Neuronal stem cell (in vitro differentiated cells): ENCODE measurements around the gene USF2.

Experiments
- DNase-seq: peaks from one replicate; pipeline ENCODE4 v3.0.0-alpha.2; 2013; ENCODE audit warnings: low spot score
- H2AFZ ChIP-seq: one replicate; pipeline ENCODE4 v1.6.1; 2013; ENCODE audit warnings: mild to moderate bottlenecking, low read length, inconsistent platforms
- H2AK5ac ChIP-seq: 2 replicates; pipeline ENCODE4 v1.6.1; 2013; ENCODE audit warnings: low read depth, mild to moderate bottlenecking, inconsistent platforms, low read length, moderate library complexity, mixed read lengths
- H2BK120ac ChIP-seq: 2 replicates; pipeline ENCODE4 v1.6.1; 2013; ENCODE audit warnings: low read depth, mild to moderate bottlenecking, inconsistent platforms, low read length, moderate library complexity, mixed read lengths
- H2BK12ac ChIP-seq: one replicate; pipeline ENCODE4 v1.6.1; 2013; ENCODE audit warnings: low read length, inconsistent platforms
- H2BK15ac ChIP-seq: 2 replicates; pipeline ENCODE4 v1.6.1; 2013; ENCODE audit warnings: mild to moderate bottlenecking, low read length, inconsistent platforms, mixed read lengths
- H2BK5ac ChIP-seq: one replicate; pipeline ENCODE4 v1.6.1; 2013; ENCODE audit warnings: inconsistent platforms, mild to moderate bottlenecking, low read length, moderate library complexity
- H3K14ac ChIP-seq: one replicate; pipeline ENCODE4 v1.6.1; 2013; ENCODE audit warnings: low read length, inconsistent platforms
- H3K18ac ChIP-seq: 2 replicates; pipeline ENCODE4 v1.6.1; 2013; ENCODE audit warnings: low read length, inconsistent platforms
- H3K23ac ChIP-seq: 2 replicates; pipeline ENCODE4 v1.6.1; 2013; ENCODE audit warnings: low read depth, mild to moderate bottlenecking, mixed read lengths, low read length, inconsistent platforms; ENCODE audit not compliant: poor library complexity
- H3K27ac ChIP-seq: replicated peaks from 3 replicates; pipeline ENCODE4 v1.5.1; 2013; ENCODE audit warnings: low read length, inconsistent platforms
- H3K27me3 ChIP-seq, 3 experiments: 2 replicates each; pipeline ENCODE4 v1.6.1; 2013; ENCODE audit warnings: low read length in 3 of 3, mild to moderate bottlenecking in 2 of 3, inconsistent platforms in 1 of 3, low read depth in 1 of 3, mixed read lengths in 1 of 3, moderate library complexity in 1 of 3; ENCODE audit not compliant: control insufficient read depth in 3 of 3, insufficient read depth in 3 of 3
- H3K36me3 ChIP-seq, 2 donors: replicated peaks in 1 of 2; 2 replicates each; pipeline ENCODE4 v1.6.1; 2013; ENCODE audit warnings: low read length in 2 of 2; ENCODE audit not compliant: control insufficient read depth in 2 of 2, insufficient read depth in 2 of 2
- H3K4ac ChIP-seq: 2 replicates; pipeline ENCODE4 v1.6.1; 2013; ENCODE audit warnings: inconsistent platforms, mild to moderate bottlenecking, low read length, moderate library complexity
- H3K4me1 ChIP-seq, 2 donors: 1 replicate in 1 of 2; 2 replicates in 1 of 2; pipeline ENCODE4 v1.6.1; 2013; ENCODE audit warnings: low read length in 2 of 2, low read depth in 1 of 2; ENCODE audit not compliant: control insufficient read depth in 2 of 2, insufficient read depth in 1 of 2
- H3K4me2 ChIP-seq: one replicate; pipeline ENCODE4 v1.6.1; 2013; ENCODE audit warnings: mild to moderate bottlenecking, low read length, inconsistent platforms; ENCODE audit not compliant: insufficient read depth, poor library complexity, severe bottlenecking
- H3K4me3 ChIP-seq, 2 donors: 2 replicates each; pipeline ENCODE4 v1.5.1; 2013; ENCODE audit warnings: low read length in 2 of 2, mild to moderate bottlenecking in 2 of 2, inconsistent platforms in 1 of 2, moderate library complexity in 1 of 2
- H3K79me1 ChIP-seq: one replicate; pipeline ENCODE4 v1.6.1; 2013; ENCODE audit warnings: low read depth, mild to moderate bottlenecking, inconsistent platforms, low read length, moderate library complexity
- H3K9ac ChIP-seq: one replicate; pipeline ENCODE4 v1.6.1; 2013; ENCODE audit warnings: mild to moderate bottlenecking, low read depth, low read length, inconsistent platforms; ENCODE audit not compliant: poor library complexity
- H3K9me3 ChIP-seq, 2 donors: replicated peaks in 1 of 2; 2 replicates each; pipeline versions ENCODE3 to v1.6.1; 2013; ENCODE audit warnings: low read length in 2 of 2, mild to moderate bottlenecking in 2 of 2, inconsistent platforms in 1 of 2, low read depth in 1 of 2, mixed read lengths in 1 of 2, moderate library complexity in 1 of 2; ENCODE audit not compliant: control insufficient read depth in 2 of 2, insufficient read depth in 1 of 2
- H4K8ac ChIP-seq: one replicate; pipeline ENCODE4 v1.6.1; 2013; ENCODE audit warnings: low read depth, mild to moderate bottlenecking, inconsistent platforms, low read length, moderate library complexity
- H4K91ac ChIP-seq: one replicate; pipeline ENCODE4 v1.6.1; 2013; ENCODE audit warnings: low read length, low read depth, mild to moderate bottlenecking, inconsistent platforms; ENCODE audit not compliant: poor library complexity
- WGBS, 2 donors: extraction: QIAGEN DNeasy Blood & Tissue Kit; methylation state at CpG; one replicate each; pipeline ENCODE4 v1.1.7; 2013; ENCODE audit warnings: missing lambda C conversion rate in 2 of 2, mixed read lengths in 1 of 2; ENCODE audit not compliant: insufficient read length in 2 of 2, insufficient replicate concordance in 1 of 2; ENCODE audit errors: extremely low coverage in 2 of 2; 5-methylcytosine and 5-hydroxymethylcytosine counted together

The USF2 gene

GRCh38 chr19:35224681-35225571 lies 43.8 kb upstream of the USF2 start:
- DNase-seq: no peak
- H3K4ac ChIP-seq: no peak overlapping the region
- no CpG with 5 or more reads among the region's 41 CpGs for WGBS, 2 donors
- no peak overlapping the region for H3K27ac ChIP-seq
- H3K79me1 ChIP-seq: no peaks in the 10 kb centered on the region
- no peak overlapping the region for H3K4me2 ChIP-seq
- H2AFZ ChIP-seq: no peak overlapping the region
- H2BK12ac ChIP-seq: no peak overlapping the region
- H3K27me3 ChIP-seq: peaks cover 0 to 3% (median 0%) of the 10 kb centered on the region in 3 experiments
- no peak overlapping the region for H3K9ac ChIP-seq
- peak overlapping the region; percentile 71 for H3K18ac ChIP-seq
- H3K9me3 ChIP-seq: no peaks in the 10 kb centered on the region
- H3K23ac ChIP-seq: peak overlapping the region; percentile 10
- no peak overlapping the region for H3K4me3 ChIP-seq
- H2BK120ac ChIP-seq: no peak overlapping the region
- no peak overlapping the region for H4K91ac ChIP-seq
- H2AK5ac ChIP-seq: peak overlapping the region; percentile 86
- H4K8ac ChIP-seq: no peak overlapping the region
- no peaks in the 10 kb centered on the region for H3K36me3 ChIP-seq
- H2BK5ac ChIP-seq: no peak overlapping the region
- H3K14ac ChIP-seq: no peak overlapping the region
- no peaks in the 10 kb centered on the region for H3K4me1 ChIP-seq
- peak overlapping the region; percentile 90 for H2BK15ac ChIP-seq

- no peak overlapping the region for H2BK5ac ChIP-seq
- H3K9me3 ChIP-seq: no peaks in the 10 kb centered on the region
- H4K8ac ChIP-seq: no peak overlapping the region
- H4K91ac ChIP-seq: no peak overlapping the region
- H3K23ac ChIP-seq: no peak overlapping the region
- no peak overlapping the region for H2BK12ac ChIP-seq
- H3K27ac ChIP-seq: no peak overlapping the region
- no peak overlapping the region for H3K9ac ChIP-seq
- H3K36me3 ChIP-seq: no peaks in the 10 kb centered on the region
- no peak overlapping the region for H3K14ac ChIP-seq
- no peak overlapping the region for H3K18ac ChIP-seq
- H3K79me1 ChIP-seq: no peaks in the 10 kb centered on the region
- no CpG with 5 or more reads among the region's 6 CpGs for WGBS, 2 donors
- H2BK15ac ChIP-seq: no peak overlapping the region
- H2AFZ ChIP-seq: no peak overlapping the region
- H3K4ac ChIP-seq: no peak overlapping the region
- DNase-seq: no peak
- H3K4me2 ChIP-seq: no peak overlapping the region
- no peak overlapping the region for H2BK120ac ChIP-seq
- H3K4me3 ChIP-seq: no peak overlapping the region
- no peak overlapping the region for H2AK5ac ChIP-seq
- H3K27me3 ChIP-seq: peaks cover 0 to 3% (median 0%) of the 10 kb centered on the region in 3 experiments
- H3K4me1 ChIP-seq: no peaks in the 10 kb centered on the region
These were observed 42.8 kb upstream of the USF2 start for GRCh38 chr19:35225951-35226350.

- no peak overlapping the region for H2BK15ac ChIP-seq
- no peak overlapping the region for H3K9ac ChIP-seq
- no peaks in the 10 kb centered on the region for H3K4me1 ChIP-seq
- H3K36me3 ChIP-seq: no peaks in the 10 kb centered on the region
- no peak overlapping the region for H2AFZ ChIP-seq
- peaks cover 0 to 3% (median 0%) of the 10 kb centered on the region in 3 experiments for H3K27me3 ChIP-seq
- H3K9me3 ChIP-seq: no peaks in the 10 kb centered on the region
- no peak overlapping the region for H3K23ac ChIP-seq
- no CpG with 5 or more reads among the region's 5 CpGs for WGBS, 2 donors
- DNase-seq: no peak
- H2BK5ac ChIP-seq: no peak overlapping the region
- no peak overlapping the region for H3K18ac ChIP-seq
- H3K27ac ChIP-seq: no peak overlapping the region
- H4K91ac ChIP-seq: no peak overlapping the region
- no peak overlapping the region for H3K4ac ChIP-seq
- no peak overlapping the region for H3K14ac ChIP-seq
- no peak overlapping the region for H2BK120ac ChIP-seq
- H3K79me1 ChIP-seq: no peaks in the 10 kb centered on the region
- no peak overlapping the region for H3K4me3 ChIP-seq
- H4K8ac ChIP-seq: no peak overlapping the region
- no peak overlapping the region for H3K4me2 ChIP-seq
- H2AK5ac ChIP-seq: no peak overlapping the region
- no peak overlapping the region for H2BK12ac ChIP-seq
These were observed 42.0 kb upstream of the USF2 start for GRCh38 chr19:35226748-35227147.

- H3K4ac ChIP-seq: no peak within 1 kb of the TSS
- peak within 1 kb of the TSS; percentile 71 for H3K18ac ChIP-seq
- H4K91ac ChIP-seq: no peak within 1 kb of the TSS
- no peak for DNase-seq
- H4K8ac ChIP-seq: no peak within 1 kb of the TSS
- no peak within 1 kb of the TSS for H3K9ac ChIP-seq
- H2BK15ac ChIP-seq: no peak within 1 kb of the TSS
- no peak within 1 kb of the TSS for H3K4me3 ChIP-seq
- H3K14ac ChIP-seq: no peak within 1 kb of the TSS
- no peaks in the 10 kb centered on the region for H3K79me1 ChIP-seq
- H2AK5ac ChIP-seq: no peak within 1 kb of the TSS
- H3K23ac ChIP-seq: peak within 1 kb of the TSS; percentile 31
- no peaks in the 10 kb centered on the region for H3K9me3 ChIP-seq
- H3K27ac ChIP-seq: no peak within 1 kb of the TSS
- H3K4me1 ChIP-seq: no peaks in the 10 kb centered on the region
- H3K27me3 ChIP-seq: peaks cover 0 to 3% (median 0%) of the 10 kb centered on the region in 3 experiments
- no peak within 1 kb of the TSS for H2AFZ ChIP-seq
- no peak within 1 kb of the TSS for H2BK12ac ChIP-seq
- H2BK5ac ChIP-seq: peak within 1 kb of the TSS; percentile 24
- H2BK120ac ChIP-seq: no peak within 1 kb of the TSS
- H3K4me2 ChIP-seq: no peak within 1 kb of the TSS
- H3K36me3 ChIP-seq: no peaks in the 10 kb centered on the region
- WGBS, 2 donors: no CpG with 5 or more reads among the region's 14 CpGs
These were observed 40.4 kb upstream of the USF2 start, which contains the start of gene FAM187B for GRCh38 chr19:35228177-35228930. Gene FAM187B, minus strand, starts transcription at chr19:35228739. Its CDS starts 59 bp downstream, at chr19:35228680.
